Fibroblast of lung (primary cell): ENCODE data around the gene PSMB8.

Source experiments
- EZH2 ChIP-seq: IDR thresholded peaks from 2 replicates; pipeline ENCODE4 v1.5.1; 2012; ENCODE audit warnings: low read length, control low read depth, mild to moderate bottlenecking; ENCODE audit errors: missing control alignments
- TF ChIP-seq, protein P1 (sequence below), 2 donors: IDR thresholded peaks in 1 of 2; conservative IDR thresholded peaks in 1 of 2; 1 replicate in 1 of 2; 2 replicates in 1 of 2; pipeline ENCODE4 v1.5.1; 2011 to 2012; ENCODE audit warnings: low read length in 2 of 2, control low read depth in 1 of 2, inconsistent platforms in 1 of 2, low read depth in 1 of 2, mild to moderate bottlenecking in 1 of 2

DNA sequence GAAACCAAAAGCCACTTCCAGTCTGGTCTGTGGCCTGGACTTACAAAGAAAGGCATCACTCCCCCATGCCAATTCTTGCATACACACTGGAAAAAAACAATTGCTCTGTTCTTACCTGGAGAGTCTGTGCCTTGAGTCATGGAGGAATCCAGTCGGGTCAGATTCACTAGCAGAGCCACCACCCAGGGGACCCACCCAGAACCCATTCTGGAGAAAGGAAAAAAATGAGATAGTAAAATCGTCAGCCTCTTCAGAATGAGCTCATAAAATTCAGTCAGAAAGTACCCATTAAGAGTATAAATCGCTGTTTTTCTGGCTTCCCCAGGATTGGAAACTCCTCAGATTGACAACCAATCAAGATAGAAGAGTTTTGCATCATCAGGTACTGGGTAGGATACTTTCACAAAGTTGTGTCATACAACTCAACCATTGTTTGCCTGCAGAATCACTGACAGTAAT, 27.1 kb downstream of the PSMB8 start, which contains the start of gene HLA-DOB:
- no peak for TF ChIP-seq EZH2
- TF ChIP-seq, protein P1, sequence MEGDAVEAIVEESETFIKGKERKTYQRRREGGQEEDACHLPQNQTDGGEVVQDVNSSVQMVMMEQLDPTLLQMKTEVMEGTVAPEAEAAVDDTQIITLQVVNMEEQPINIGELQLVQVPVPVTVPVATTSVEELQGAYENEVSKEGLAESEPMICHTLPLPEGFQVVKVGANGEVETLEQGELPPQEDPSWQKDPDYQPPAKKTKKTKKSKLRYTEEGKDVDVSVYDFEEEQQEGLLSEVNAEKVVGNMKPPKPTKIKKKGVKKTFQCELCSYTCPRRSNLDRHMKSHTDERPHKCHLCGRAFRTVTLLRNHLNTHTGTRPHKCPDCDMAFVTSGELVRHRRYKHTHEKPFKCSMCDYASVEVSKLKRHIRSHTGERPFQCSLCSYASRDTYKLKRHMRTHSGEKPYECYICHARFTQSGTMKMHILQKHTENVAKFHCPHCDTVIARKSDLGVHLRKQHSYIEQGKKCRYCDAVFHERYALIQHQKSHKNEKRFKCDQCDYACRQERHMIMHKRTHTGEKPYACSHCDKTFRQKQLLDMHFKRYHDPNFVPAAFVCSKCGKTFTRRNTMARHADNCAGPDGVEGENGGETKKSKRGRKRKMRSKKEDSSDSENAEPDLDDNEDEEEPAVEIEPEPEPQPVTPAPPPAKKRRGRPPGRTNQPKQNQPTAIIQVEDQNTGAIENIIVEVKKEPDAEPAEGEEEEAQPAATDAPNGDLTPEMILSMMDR (conservative IDR thresholded peaks at IDR 0.05 in 1 of 2, IDR thresholded peaks at IDR 0.05 in 1 of 2; ENCODE audit: low read depth in 1 of 2, low read length in 2 of 2): no peak
